MG63 (cell line): ENCODE measurements around the gene SNORC. TPM values are rescaled to one million over a fixed set of nuclear protein-coding genes. Genes with fewer than 3 reads are reported as not detected.
"Not testable (repeated sequence)": the region's sequence is repeated elsewhere in the genome, so short reads cannot be mapped to it uniquely, and the experiment has no call there.

Source experiments
- DNase-seq: peaks from one replicate; pipeline ENCODE4 v3.0.0-alpha.2; 2020
- H3K27me3 ChIP-seq: fragments of 250-450 bp; sonication (Bioruptor Pico); 2 replicates; pipeline ENCODE4 v1.5.1; 2020; ENCODE audit warnings: mild to moderate bottlenecking, moderate library complexity
- H3K36me3 ChIP-seq: fragments of 250-450 bp; sonication (Bioruptor Pico); 2 replicates; pipeline ENCODE4 v1.5.1; 2020; ENCODE audit warnings: mild to moderate bottlenecking, moderate library complexity
- H3K4me3 ChIP-seq: fragments of 250-450 bp; sonication (Bioruptor Pico); 2 replicates; pipeline ENCODE4 v1.5.1; 2020; ENCODE audit warnings: mild to moderate bottlenecking, moderate library complexity
- H3K9me3 ChIP-seq: fragments of 250-450 bp; sonication (Bioruptor Pico); 2 replicates; pipeline ENCODE4 v1.5.1; 2020; ENCODE audit warnings: mild to moderate bottlenecking, moderate library complexity
- total RNA-seq: library from RNA; depleted of rRNA; stranded (reverse); fragments of >200 nt; shearing (Covaris generic); gene quantifications from 2 replicates; pipeline ENCODE4 v1.2.3, GENCODE V29; 2014; ENCODE audit warnings: low replicate concordance; rRNA removed

Gene SNORC
- 1.1 and 4.1 TPM in 2 replicates for total RNA-seq

DNA sequence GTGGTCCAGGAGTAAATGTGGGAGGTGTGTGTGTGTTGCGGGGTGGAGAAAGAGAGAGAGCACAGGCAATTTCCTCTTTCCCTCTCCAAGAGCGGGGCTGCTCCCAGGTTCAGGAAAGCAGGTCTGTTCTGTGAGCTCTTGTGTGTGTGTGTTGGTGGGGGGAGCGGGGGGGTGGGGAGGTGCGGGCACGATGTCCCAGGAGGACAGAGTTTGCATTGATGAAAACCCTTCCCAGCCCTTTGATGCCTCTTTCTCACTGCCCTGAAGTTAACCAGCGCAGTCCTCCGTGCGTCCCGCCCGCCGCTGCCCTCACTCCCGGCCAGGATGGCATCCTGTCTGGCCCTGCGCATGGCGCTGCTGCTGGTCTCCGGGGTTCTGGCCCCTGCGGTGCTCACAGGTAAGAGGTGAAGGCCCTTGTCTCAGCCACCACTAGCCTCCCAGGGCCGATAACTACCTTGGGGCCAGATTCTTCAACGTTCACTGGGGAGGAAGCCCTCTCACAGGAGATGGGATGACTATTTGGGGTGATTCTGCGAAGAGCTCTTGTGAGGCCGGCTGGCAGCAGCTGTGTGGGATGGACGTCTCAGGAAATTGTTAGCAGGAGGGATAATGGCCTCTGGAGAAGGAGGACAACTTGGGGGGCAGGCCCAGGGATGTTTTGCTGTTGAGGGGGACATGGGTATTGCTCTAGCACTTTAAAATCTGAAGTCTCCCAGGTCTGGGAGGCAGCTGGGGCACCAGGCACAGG, at the start of gene SNORC:
TSS of gene SNORC (plus strand) at position 247 of the 748 bp plus-strand sequence. CDS start at position 325, 78 bp downstream.
- H3K27me3 ChIP-seq, result no peaks in the 10 kb centered on the region
- no peak within 1 kb of the TSS for H3K4me3 ChIP-seq
- no peaks in the 10 kb centered on the region for H3K9me3 ChIP-seq
- peaks cover 7% of the 10 kb centered on the region for H3K36me3 ChIP-seq
- no peak for DNase-seq

- DNase-seq, result no peak
- no peak overlapping the region for H3K4me3 ChIP-seq
- H3K27me3 ChIP-seq, result no peaks in the 10 kb centered on the region
- peaks cover 73% of the 10 kb centered on the region for H3K36me3 ChIP-seq
- H3K9me3 ChIP-seq, result no peaks in the 10 kb centered on the region
Observed at GRCh38 chr2:232829988-232830387, 40.1 kb upstream of the SNORC start.

- H3K4me3 ChIP-seq, result no peak overlapping the region
- H3K27me3 ChIP-seq, result no peaks in the 10 kb centered on the region
- DNase-seq, result no peak
- peaks cover 63% of the 10 kb centered on the region for H3K36me3 ChIP-seq
- H3K9me3 ChIP-seq, result no peaks in the 10 kb centered on the region
Observed at GRCh38 chr2:232831496-232831895, 38.6 kb upstream of the SNORC start.

GRCh38 chr2:232833830-232834229, 36.2 kb upstream of the SNORC start:
- no peak overlapping the region for H3K4me3 ChIP-seq
- no peaks in the 10 kb centered on the region for H3K27me3 ChIP-seq
- no peak for DNase-seq
- H3K36me3 ChIP-seq, result peaks cover 63% of the 10 kb centered on the region
- no peaks in the 10 kb centered on the region for H3K9me3 ChIP-seq

- peak; percentile 47 for DNase-seq
- Histone ChIP-seq H3K27me3 (no peaks in the 10 kb centered on the region), H3K9me3 (no peaks in the 10 kb centered on the region), H3K4me3 (no peak overlapping the region), H3K36me3 (peaks cover 71% of the 10 kb centered on the region)
Observed at GRCh38 chr2:232835687-232836208, 34.3 kb upstream of the SNORC start.

DNA sequence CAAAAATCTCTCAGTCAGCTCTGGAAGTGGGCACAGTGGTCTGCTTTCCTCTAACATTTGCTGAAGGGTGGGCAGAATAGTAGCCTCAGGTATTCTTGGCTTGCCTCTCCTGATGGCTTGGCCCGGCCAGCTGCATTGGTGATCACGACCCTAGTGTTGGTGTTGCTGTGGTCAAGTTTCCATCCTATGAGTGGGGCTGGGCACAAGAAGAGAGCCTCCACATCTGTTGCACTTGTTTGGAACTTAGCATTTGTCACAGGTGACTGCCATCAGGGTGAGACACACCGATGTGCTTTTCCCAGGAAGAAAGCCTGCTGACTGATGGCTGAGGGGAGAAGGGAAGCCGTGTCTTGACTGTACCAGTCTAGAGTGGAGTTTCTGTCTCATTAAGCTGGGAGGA, 33.1 kb upstream of the SNORC start:
- Histone ChIP-seq H3K27me3 (no peaks in the 10 kb centered on the region), H3K4me3 (no peak overlapping the region), H3K36me3 (peaks cover 63% of the 10 kb centered on the region), H3K9me3 (no peaks in the 10 kb centered on the region)
- DNase-seq, result no peak

DNA sequence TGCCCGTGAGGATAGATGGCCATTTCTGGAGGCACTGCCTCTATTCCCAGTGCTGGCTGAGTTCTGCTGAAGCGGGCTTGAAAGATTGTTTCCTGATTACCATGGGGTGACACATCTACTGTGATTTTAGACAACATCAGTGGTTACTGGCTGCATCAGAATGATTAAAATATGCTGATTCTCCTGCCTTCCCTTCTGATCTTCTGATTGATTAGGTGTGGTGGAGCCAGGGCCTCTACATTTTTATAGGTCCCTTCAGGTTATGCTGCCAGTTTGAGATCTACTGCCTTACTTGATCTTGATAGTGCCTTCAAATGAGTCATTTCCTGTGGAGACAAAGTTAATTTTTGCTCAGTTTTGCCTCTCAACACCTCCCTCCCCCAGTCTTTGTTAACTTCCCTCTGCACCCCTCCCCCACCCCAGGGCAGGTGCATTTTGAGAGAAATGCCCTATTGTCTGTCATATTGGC, 31.6 kb upstream of the SNORC start:
- Histone ChIP-seq H3K27me3 (no peaks in the 10 kb centered on the region), H3K9me3 (no peaks in the 10 kb centered on the region), H3K36me3 (peaks cover 60% of the 10 kb centered on the region), H3K4me3 (no peak overlapping the region)
- DNase-seq, result no peak

GRCh38 chr2:232839411-232840079, 30.5 kb upstream of the SNORC start:
- no peaks in the 10 kb centered on the region for H3K27me3 ChIP-seq
- H3K36me3 ChIP-seq, result peaks cover 59% of the 10 kb centered on the region
- DNase-seq, result no peak
- H3K9me3 ChIP-seq, result no peaks in the 10 kb centered on the region
- no peak overlapping the region for H3K4me3 ChIP-seq

DNA sequence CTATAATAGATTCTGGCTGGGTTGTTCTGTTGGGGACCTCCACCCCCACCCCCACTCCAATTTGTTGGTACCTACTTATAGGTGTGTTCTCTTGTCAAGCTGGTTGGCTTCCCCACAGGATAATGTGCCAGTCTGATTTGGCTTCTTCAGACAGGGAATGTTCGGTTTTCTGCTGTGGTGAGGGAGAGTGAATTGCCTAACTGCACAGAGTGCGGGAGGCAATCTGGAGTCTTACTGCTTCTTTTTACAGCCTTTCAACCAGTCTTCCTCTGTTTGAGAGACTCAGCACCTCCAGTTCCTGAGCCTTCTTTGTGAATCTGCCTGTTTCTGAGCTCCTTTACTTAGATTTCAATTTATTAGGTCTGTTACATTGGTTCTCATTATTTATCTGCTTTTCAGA, 27.4 kb upstream of the SNORC start:
- H3K36me3 ChIP-seq, result peaks cover 77% of the 10 kb centered on the region
- H3K27me3 ChIP-seq, result no peaks in the 10 kb centered on the region
- no peak for DNase-seq
- no peaks in the 10 kb centered on the region for H3K9me3 ChIP-seq
- H3K4me3 ChIP-seq, result no peak overlapping the region

DNA sequence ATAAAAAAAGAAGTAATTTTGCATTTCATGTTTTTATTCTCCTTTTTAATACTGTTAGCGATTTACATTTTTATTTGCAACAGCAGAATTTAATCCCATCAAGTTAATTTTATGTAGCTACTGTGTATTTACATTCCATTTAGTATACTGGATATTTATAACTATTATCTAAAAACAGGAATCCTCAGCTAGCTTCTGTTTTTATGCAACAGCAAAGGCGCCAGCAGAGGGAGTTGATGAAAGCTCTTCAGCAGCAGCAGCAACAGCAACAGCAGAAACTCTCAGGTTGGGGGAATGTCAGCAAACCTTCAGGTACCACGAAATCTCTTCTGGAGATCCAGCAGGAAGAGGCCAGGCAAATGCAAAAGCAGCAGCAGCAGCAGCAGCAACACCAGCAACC, 26.2 kb upstream of the SNORC start:
- H3K36me3 ChIP-seq, result peaks cover 82% of the 10 kb centered on the region

GRCh38 chr2:232846055-232846454, 24.0 kb upstream of the SNORC start:
- Histone ChIP-seq H3K36me3 (peaks cover 80% of the 10 kb centered on the region), H3K27me3 (no peaks in the 10 kb centered on the region)

More for the DNA sequence above, 26.2 kb upstream of the SNORC start:
- no peak for DNase-seq
- Histone ChIP-seq H3K9me3 (no peaks in the 10 kb centered on the region), H3K27me3 (no peaks in the 10 kb centered on the region), H3K4me3 (no peak overlapping the region)

DNA sequence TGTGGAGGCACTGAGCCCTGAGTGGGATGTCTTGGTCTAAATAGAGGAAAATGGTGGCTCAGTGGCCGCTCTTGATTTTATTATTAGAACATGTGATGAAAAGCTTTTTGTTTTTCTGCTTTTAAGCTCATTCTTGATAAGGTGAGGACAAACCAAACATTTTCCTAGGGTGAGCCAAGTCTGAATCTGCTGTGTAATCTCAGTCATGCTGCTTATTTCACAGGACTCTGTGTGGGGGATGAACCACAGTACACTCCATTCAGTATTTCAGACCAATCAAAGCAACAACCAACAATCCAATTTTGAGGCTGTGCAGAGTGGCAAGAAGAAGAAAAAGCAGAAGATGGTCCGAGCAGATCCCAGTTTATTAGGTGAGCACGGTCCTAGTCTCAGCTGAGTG, 20.0 kb upstream of the SNORC start:
- no peaks in the 10 kb centered on the region for H3K9me3 ChIP-seq
- DNase-seq, result no peak
- no peaks in the 10 kb centered on the region for H3K27me3 ChIP-seq
- H3K36me3 ChIP-seq, result peaks cover 69% of the 10 kb centered on the region
- no peak overlapping the region for H3K4me3 ChIP-seq

More at GRCh38 chr2:232846055-232846454, 24.0 kb upstream of the SNORC start:
- Histone ChIP-seq H3K4me3 (no peak overlapping the region), H3K9me3 (no peaks in the 10 kb centered on the region)
- no peak for DNase-seq

- H3K4me3 ChIP-seq, H3K27me3 ChIP-seq, H3K9me3 ChIP-seq: not testable (repeated sequence)
- DNase-seq, result peak; percentile 72
- peaks cover 66% of the 10 kb centered on the region for H3K36me3 ChIP-seq
Observed at GRCh38 chr2:232852081-232852480, 18.0 kb upstream of the SNORC start.

DNA sequence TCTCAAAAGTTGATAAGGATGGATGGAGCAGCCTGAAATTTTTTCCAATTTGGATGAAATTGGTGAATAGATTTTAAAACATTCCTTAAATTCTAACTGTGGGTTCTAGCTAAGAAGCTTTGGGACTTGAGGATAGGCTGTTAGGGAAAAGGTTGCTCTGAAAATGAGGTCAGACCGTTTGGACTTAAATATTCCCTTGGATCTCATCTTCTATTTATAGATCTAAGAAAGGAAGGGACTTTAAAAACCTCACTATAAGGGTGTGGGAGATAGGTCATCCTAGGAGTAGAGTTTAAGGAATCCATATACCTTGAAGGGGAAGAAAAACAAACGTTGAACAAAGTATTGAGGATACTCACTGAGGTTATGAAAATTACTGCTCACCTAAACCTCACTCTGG, 17.4 kb upstream of the SNORC start:
- no peaks in the 10 kb centered on the region for H3K9me3 ChIP-seq
- DNase-seq, result no peak
- no peak overlapping the region for H3K4me3 ChIP-seq
- no peaks in the 10 kb centered on the region for H3K27me3 ChIP-seq
- H3K36me3 ChIP-seq, result peaks cover 65% of the 10 kb centered on the region

DNA sequence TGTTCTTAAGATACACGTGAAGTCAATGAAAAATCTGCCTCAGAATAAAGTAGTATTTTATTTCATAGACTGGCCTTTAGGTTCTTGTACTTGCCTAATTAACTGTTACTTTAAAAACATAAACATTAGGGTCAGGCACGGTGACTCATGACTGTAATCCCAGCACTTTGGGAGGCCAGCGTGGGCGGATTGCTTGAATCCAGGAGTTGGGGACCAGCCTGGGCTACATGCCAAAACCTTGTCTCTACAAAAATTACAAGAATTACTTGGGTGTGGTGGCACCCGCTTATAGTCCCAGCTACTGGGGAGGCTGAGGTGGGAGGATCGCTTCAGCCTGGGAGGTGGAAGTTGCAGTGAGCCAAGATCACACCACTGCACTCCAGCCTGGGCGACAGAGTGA, 16.0 kb upstream of the SNORC start:
- peak; percentile 92 for DNase-seq
- Histone ChIP-seq H3K4me3 (no peak overlapping the region), H3K36me3 (peaks cover 65% of the 10 kb centered on the region), H3K27me3 (no peaks in the 10 kb centered on the region), H3K9me3 (no peaks in the 10 kb centered on the region)

DNA sequence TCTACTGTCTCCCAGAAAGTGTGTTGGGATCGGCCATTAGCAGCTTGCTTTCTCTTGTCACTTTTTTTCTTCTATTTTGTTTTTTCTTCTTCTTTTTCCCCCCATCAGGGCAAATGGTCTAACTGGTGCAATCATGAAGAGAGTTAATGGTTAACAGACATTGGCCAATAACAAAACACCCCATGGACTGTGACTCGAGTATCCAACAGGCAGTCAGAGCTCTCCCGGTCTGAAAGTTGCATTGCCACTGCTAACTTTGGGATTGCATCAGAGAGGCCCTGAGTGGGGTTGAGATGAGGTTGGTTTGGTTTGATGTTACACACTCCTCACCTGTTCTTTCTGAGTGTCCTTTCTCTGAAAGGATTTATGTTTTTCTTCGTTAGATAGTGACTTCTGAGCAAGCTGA, 12.9 kb upstream of the SNORC start:
- Histone ChIP-seq H3K27me3 (no peaks in the 10 kb centered on the region), H3K9me3 (no peaks in the 10 kb centered on the region), H3K36me3 (peaks cover 65% of the 10 kb centered on the region), H3K4me3 (no peak overlapping the region)
- no peak for DNase-seq

DNA sequence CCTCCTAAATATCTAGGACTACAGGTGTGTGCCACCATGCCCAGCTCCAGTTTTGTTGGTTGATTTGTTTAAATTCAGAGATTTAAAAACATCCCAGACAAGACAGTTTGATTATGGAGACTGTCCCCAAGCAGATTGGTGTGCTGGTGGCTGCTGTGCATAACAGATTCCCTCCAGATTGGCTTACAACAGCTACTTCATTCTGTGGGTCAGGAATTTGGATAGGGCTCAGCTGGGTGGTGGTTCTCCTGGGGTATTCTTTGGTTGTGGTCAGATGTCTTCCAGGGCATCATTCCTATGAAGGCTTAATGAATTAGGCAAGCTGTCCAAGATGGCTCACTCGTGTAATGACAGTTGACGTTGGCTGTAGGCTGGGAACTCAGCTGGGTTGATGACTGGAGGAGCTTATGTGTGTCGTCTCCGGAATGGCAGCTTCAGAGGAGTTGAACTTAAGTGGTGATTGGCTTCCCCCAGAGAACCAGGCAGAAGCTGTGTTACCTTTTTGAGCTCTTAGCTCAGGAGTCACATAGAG, 10.6 kb upstream of the SNORC start:
- Histone ChIP-seq H3K27me3 (no peaks in the 10 kb centered on the region), H3K9me3 (no peaks in the 10 kb centered on the region), H3K4me3 (no peak overlapping the region), H3K36me3 (peaks cover 64% of the 10 kb centered on the region)
- DNase-seq, result no peak
